ENCODE measurements around the gene CCR5. TPM values are rescaled to one million over a fixed set of nuclear protein-coding genes. Genes with fewer than 3 reads are reported as not detected.

CCR5 gene
- total RNA-seq, 1 experiment from 2014 or later, result not detected

GRCh38 chr3:46375218-46375617 lies 4.5 kb downstream of the CCR5 start (continued):
- TF ChIP-seq MAX (IDR thresholded peaks at IDR 0.05), result no peak
- TF ChIP-seq ZNF274 (IDR thresholded peaks at IDR 0.05; ENCODE audit: low read depth, low read length), result no peak
- TF ChIP-seq CEBPB (IDR thresholded peaks at IDR 0.05; ENCODE audit: low read depth), result no peak
- no peak for TF ChIP-seq RAD21 (IDR thresholded peaks at IDR 0.05; ENCODE audit: low read depth)
- TF ChIP-seq ELF1 (IDR thresholded peaks at IDR 0.05; ENCODE audit: borderline replicate concordance, low read depth), result no peak
- no peak for TF ChIP-seq TCF7L2 (IDR thresholded peaks at IDR 0.05; ENCODE audit: borderline replicate concordance, extremely low read depth, insufficient read depth, insufficient read length)

- H4K20me1 ChIP-seq (ENCODE audit: insufficient read depth), result no peaks in the 10 kb centered on the region
- ChIA-PET RAD21 (ENCODE audit: low non-redundant PET in 1 of 2, low total read pairs in 2 of 2, uncharacterized antibody in 2 of 2, unreplicated experiment in 2 of 2) (no interaction called here), CTCF (no interaction called here), POLR2A (no interaction called here)
- no peaks in the 10 kb centered on the region for H3K9me3 ChIP-seq (ENCODE audit: control insufficient read depth in 1 of 2, insufficient read depth in 1 of 2, low read depth in 1 of 2, low read length in 2 of 2)
- no peak for DNase-seq (ENCODE audit: low read depth, low spot score)
- no peak for ATAC-seq
- intact Hi-C loops (cut with micrococcal nuclease), result loop anchor here (5.0 to 10.0 kb wide), 2 partner anchors 299 to 611 kb away; no protein-coding TSS in a partner anchor
- peaks cover 44% of the 10 kb centered on the region for H3K27me3 ChIP-seq (ENCODE audit: insufficient read depth, low read length)
- no peak overlapping the region for H3K9ac ChIP-seq (ENCODE audit: low read length)
- no peaks in the 10 kb centered on the region for H3K9me2 ChIP-seq (ENCODE audit: insufficient read depth)
- no peaks in the 10 kb centered on the region for H3K79me2 ChIP-seq (ENCODE audit: insufficient read depth, low read length)
- no peaks in the 10 kb centered on the region for H3K36me3 ChIP-seq (ENCODE audit: control insufficient read depth in 1 of 2, insufficient read depth in 2 of 2, low read length in 2 of 2)
- peaks cover 0 to 3% of the 10 kb centered on the region in 2 experiments; a peak in 1 of 4 replicates for H3K4me1 ChIP-seq (ENCODE audit: control insufficient read depth in 1 of 2, insufficient read depth in 2 of 2, low read length in 2 of 2)
- H2AFZ ChIP-seq (ENCODE audit: low read depth, low read length, poor library complexity, severe bottlenecking), result no peak overlapping the region
- no peak overlapping the region for H3K27ac ChIP-seq (ENCODE audit: low read depth, low read length)
- no peak overlapping the region for H3K4me3 ChIP-seq (replicated peaks in 1 of 2; ENCODE audit: low read depth in 1 of 2, low read length in 2 of 2)
- H3K4me2 ChIP-seq (ENCODE audit: low read length), result no peak overlapping the region
- no TSS peak for BruUV-seq (replicated peaks)
- TF ChIP-seq REST (IDR thresholded peaks at IDR 0.05; ENCODE audit: low read depth) (no peak), EGR1 (IDR thresholded peaks at IDR 0.05; ENCODE audit: low read depth) (no peak), CBX3 (IDR thresholded peaks at IDR 0.05; ENCODE audit: low read depth) (no peak), RAD21 (IDR thresholded peaks at IDR 0.05; ENCODE audit: low read depth) (no peak)
Measured at GRCh38 chr3:46375814-46376213, 5.1 kb downstream of the CCR5 start.

Data from HCT116 (cell line).